ENCODE results near the gene ACTRT2.

ACTRT2 gene

GRCh38 chr1:3011631-3012455 is 9.4 kb upstream of the ACTRT2 start:
- TF ChIP-seq CTCF (conservative IDR thresholded peaks at IDR 0.05), result no peak
- no peak for TF ChIP-seq ZFX (IDR thresholded peaks at IDR 0.05)
- no peak overlapping the region for H3K27ac ChIP-seq

- no peak overlapping the region for H3K27ac ChIP-seq
- TF ChIP-seq CTCF (conservative IDR thresholded peaks at IDR 0.05) (peak; percentile 91), ZFX (IDR thresholded peaks at IDR 0.05) (no peak)
Measured at GRCh38 chr1:3012456-3013291, 8.6 kb upstream of the ACTRT2 start.

GRCh38 chr1:3013371-3014049 is 7.8 kb upstream of the ACTRT2 start:
- TF ChIP-seq ZFX (IDR thresholded peaks at IDR 0.05), result no peak
- no peak for TF ChIP-seq CTCF (conservative IDR thresholded peaks at IDR 0.05)
- no peak overlapping the region for H3K27ac ChIP-seq

GRCh38 chr1:3014050-3014440 is 7.2 kb upstream of the ACTRT2 start:
- no peak for TF ChIP-seq ZFX (IDR thresholded peaks at IDR 0.05)
- TF ChIP-seq CTCF (conservative IDR thresholded peaks at IDR 0.05), result no peak
- H3K27ac ChIP-seq, result no peak overlapping the region

- no peak overlapping the region for H3K27ac ChIP-seq
- TF ChIP-seq ZFX (IDR thresholded peaks at IDR 0.05) (no peak), CTCF (conservative IDR thresholded peaks at IDR 0.05) (no peak)
Measured at GRCh38 chr1:3014443-3015268, 6.6 kb upstream of the ACTRT2 start.

- H3K27ac ChIP-seq, result no peak overlapping the region
- TF ChIP-seq ZFX (IDR thresholded peaks at IDR 0.05) (no peak), CTCF (conservative IDR thresholded peaks at IDR 0.05) (no peak)
Measured at GRCh38 chr1:3015269-3015635, 6.0 kb upstream of the ACTRT2 start.

Measured in C4-2B (cell line).